ENCODE measurements around the gene HDGFL2.

The HDGFL2 gene

DNA sequence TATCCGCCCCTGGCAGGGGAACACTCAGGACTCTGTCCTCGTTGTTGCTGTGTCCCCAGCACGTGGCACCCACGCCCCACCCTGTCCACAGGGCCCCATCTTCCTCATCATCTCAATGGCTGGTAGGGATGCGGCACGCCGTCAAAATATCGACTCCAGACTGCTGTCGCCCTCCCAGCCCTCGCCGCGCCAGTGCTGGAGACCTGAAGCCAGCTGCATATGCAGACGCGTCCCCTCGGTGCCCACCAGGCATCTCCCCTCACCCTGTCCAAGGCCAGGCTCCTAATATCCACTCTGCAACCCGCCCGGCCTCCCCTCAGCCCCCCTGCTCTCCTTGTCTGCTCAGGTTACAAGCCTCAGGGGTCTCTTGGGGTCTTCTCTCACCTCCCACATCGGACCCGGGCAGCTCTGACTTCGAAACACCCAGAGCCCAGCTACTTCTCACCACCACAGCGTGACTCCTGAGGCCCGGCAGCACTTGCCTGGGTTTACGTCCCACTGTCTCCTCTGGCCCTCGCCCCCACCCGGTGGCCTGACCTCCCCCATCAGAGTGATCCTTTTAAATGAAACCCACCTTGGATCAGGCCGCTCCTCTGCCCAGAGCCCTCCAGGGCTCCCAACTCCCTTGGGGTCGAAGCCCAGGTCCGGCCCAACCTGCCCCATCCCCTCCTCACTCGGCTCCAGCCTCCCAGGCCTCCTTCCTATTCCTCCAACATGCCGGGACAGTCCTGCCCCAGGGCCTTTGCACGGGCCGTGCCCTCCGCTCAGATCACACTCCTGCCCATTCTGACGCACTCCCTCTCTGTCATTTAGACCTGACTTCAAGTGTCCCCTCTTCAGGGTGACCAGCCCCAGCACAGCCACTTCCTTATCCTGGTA is 33.7 kb downstream of the HDGFL2 start:
- no peak for DNase-seq
- intact Hi-C loops (cut with DNase I): no loop called here

DNA sequence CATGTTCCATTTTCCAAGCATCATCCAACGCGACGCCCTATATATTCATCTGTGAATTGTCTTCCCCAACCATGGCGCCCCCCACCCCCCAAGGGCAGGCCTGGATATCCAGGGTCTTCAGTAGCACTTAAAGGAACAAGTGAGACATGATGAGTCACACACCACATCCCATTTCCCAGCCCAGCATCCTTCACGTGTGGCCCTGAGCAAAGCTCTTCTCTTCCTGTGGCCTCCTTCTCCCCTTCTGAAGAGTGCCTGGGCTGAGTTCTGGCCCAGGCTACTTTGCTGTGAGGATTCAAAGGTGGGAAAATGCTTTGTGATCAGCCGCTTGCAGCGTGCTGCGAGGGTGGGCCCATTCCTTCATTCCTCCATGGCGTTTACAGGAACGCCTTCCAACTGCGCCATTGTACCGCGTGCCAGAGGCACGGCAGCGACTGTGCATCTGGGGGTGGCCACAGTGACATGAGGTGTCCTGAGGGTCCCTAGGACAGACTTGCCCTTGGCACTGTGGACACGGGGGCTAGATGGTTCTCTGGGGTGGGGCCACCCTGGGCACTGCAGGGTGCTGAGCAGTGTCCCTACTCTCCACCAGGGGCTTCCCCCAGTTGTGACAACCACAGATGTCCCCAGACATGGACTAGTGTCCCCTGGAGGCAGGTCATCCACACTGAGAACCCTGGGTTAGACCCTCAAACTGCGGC is 34.5 kb downstream of the HDGFL2 start:
- intact Hi-C loops (cut with DNase I): no loop called here

DNA sequence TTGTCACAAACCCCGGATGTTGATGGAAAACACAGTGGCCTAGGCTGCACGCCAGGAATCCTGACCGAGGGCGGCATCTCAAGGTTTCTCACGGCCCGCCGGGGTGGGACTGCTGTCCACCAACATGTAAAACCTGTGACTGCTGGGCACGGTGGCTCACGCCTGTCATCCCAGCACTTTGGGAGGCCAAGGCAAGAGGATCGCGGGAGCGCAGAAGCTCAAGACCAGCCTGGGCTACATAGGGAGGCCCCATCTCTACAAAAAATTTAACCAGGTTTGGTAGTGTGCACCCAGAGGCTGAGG is 35.0 kb downstream of the HDGFL2 start:
- DNase-seq: no peak
- intact Hi-C loops (cut with DNase I): no loop called here

More for the DNA sequence above, 34.5 kb downstream of the HDGFL2 start:
- no peak for DNase-seq

DNA sequence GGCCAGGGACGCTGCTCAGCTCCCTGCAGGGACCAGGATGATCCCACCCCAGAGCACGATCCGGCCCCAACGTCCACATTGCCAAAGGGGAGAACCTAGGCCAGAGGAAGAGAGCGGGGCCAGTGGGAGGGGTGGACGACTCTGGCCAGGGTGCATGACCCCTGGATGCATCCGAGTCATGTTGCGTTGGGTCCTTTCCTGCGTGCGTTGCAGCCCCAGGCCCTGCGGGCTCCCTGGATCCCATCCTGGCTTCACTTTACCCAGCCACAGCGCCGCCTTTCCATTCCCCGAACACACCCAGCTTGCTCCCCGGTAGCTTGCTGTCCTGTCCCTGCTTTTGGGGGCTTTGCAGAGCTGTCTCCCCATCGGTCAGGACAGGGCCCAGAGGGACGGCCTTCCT is 35.7 kb downstream of the HDGFL2 start:
- intact Hi-C loops (cut with DNase I): no loop called here
- DNase-seq: no peak

DNA sequence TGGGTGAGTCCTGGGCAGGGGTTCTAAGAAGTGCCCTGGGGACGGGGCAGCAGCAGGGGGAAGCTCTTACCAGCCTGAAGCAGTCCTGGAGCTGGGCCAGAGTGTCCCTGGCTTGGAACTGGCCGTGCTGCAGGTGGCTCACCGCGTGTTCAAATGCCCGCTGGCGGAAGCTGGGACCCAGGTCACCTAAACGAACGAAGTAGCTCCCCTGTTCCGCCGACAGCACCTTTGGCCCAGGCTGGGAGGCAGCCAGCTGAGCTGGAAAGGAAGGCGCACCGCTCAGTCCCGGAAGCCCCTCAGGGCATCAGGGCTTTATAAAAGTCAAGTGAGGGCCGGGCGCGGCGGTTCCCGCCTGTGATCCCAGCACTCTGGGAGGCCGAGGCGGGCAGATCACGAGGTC is 36.6 kb downstream of the HDGFL2 start:
- DNase-seq: no peak
- intact Hi-C loops (cut with DNase I): no loop called here

DNA sequence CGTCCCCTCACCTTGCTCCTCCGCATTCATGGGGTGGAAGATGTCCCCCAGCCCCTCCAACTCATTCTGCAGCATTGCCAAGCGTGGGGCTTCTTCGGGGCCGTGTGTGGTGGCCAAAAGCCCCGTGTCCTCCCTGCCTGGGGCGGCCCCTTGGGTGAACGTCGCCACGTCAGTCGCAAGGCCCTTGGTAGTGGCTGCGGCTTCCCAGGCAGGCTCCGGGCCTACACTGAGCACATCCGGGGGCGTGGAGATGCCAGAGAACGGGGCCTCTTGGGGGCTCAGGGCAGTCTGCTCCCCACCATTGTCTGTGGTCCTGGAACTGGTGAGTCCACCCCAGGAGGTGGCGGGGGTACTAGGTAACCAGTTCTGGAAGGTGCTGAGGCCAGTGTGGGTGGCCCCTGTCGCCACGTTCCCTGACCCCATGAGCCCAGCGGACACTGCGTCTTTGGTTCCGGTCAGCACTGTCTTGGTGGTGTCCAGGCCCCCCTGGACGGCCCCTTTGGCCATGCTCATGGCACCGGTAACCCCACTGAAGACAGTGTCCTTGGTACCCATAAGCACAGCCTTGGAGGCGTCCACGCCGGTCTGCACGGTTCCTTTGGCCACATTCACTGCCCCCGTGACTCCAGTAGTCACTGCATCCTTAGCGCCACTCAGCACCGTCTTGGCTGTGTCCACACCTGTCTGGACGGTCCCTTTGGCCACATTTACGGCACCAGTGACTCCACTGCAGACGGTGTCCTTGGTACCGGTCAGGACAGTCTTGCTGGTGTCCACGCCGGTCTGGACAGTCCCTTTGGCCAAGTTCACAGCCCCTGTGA is 38.5 kb downstream of the HDGFL2 start:
- DNase-seq: no peak
- intact Hi-C loops (cut with DNase I): no loop called here

DNA sequence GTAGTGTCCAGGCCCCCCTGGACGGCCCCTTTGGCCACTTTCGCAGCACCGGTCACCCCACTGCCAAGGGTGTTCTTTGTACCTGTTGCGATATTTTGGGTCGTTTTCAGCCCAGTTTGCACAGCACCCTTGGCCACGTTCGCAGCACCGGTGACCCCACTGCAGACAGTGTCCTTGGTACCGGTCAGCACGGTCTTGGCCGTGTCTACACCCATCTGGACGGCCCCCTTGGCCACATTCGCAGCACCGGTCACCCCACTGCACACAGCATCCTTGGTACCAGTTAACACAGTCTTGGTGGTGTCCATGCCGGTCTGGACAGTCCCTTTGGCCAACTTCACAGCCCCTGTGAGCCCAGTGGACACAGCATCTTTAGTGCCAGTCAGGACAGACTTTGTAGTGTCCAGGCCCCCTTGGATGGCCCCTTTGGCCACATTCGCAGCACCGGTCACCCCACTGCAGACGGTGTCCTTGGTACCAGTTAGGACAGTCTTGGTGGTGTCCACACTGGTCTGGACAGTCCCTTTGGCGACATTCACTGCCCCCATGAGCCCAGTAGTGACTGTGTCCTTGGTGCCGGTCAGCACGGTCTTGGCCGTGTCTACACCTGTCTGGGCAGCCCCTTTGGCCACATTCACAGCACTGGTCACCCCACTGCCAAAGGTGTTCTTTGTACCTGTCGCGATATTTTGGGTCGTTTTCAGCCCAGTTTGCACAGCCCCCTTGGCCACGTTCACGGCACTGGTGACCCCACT is 39.4 kb downstream of the HDGFL2 start:
- intact Hi-C loops (cut with DNase I): no loop called here
- DNase-seq: no peak

DNA sequence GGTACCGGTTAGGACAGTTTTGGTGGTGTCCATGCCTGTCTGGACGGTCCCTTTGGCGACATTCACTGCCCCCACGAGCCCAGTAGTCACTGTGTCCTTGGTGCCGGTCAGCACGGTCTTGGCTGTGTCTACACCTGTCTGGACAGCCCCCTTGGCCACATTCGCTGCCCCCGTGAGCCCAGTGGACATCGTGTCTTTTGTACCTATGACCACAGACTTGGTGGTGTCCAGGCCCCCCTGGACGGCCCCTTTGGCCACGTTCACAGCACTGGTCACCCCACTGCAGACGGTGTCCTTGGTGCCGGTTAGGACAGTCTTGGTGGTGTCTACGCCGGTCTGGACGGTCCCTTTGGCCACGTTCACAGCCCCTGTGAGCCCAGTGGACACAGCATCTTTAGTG is 40.0 kb downstream of the HDGFL2 start:
- DNase-seq: no peak
- intact Hi-C loops (cut with DNase I): no loop called here

DNA sequence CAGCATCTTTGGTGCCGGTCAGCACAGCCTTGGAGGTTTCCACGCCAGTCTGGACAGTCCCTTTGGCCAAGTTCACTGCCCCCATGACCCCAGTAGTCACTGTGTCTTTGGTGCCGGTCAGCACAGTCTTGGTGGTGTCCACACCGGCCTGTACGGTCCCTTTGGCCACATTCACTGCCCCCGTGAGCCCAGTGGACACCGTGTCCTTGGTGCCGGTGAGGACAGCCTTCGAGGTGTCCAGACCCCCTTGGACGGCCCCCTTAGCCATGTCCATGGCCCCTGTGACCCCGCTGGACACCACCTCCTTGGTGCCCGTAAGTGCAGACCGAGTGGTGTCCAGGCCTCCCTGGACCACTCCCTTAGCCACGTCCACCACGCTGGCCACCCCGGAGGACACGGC is 41.2 kb downstream of the HDGFL2 start:
- intact Hi-C loops (cut with DNase I): no loop called here
- no peak for DNase-seq

DNA sequence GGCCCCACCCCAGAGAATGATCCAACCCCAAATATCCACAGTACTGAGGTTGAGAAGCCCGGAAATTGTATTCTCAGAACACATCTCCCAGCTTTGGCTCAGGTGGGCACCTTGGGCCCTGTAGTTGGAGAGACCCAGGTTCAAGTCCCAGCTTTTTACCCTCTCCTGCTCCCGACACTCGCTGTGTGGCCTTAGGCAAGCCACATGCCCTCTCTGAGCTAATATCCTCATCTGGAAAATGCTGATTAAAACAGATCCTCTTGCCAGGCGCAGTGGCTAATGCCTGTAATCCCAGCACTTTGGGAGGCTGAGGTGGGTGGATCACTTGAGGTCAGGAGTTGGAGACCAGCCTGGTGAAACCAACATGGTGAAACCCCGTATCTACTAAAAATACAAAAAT is 43.6 kb downstream of the HDGFL2 start:
- intact Hi-C loops (cut with DNase I): no loop called here
- DNase-seq: no peak

DNA sequence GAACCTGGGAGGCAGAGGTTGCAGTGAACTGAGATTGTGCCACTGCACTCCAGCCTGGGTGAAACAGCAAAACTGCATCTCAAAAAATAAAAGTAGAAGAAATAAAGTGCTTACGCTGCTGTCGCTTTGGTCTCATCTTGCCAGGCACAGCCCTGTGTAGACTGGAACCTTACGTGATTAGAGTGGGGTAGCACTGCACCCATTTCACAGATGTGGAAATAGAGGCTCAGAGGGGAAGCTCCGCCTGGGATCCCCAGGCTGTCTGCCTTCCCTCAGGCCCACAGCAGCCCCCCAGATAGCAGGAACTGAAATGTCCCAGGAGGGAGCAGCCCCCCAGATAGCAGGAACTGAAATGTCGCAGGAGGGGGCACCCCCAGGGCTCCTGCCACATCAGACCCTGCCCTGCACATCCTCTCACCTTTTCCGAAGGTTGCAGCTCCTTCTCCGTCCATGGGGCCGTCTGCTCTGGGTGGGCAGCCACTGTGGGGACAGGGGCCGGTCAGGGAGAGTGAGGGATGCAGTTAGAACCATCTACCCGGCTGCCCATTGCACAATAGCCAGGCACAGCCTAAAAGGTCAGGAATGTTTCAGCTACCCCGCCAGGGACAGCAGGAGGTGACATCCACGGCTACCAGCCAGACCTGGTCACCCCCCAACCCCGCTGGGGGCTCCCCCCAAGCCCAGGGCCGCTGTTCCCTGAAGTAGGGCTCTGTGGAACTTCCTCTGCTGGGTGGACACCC is 44.3 kb downstream of the HDGFL2 start:
- intact Hi-C loops (cut with DNase I): no loop called here
- DNase-seq: no peak

DNA sequence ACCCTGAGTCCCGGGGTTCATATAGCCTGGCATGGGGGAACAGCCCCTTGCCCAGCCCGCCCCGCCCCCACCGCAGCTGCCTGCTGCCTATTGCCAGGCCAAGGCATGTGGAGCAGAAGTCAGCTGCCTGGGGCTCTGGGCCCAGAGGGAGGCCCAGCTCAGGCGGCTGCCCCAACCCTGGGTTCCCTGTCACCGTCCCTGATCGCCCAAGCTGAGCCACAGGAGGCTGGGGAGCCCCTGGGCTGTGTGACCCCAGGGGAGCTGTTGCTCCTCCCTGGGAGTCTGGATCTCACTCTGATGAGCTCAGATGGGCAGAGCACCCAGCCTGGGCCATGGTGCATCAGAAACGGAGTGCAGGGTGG is 44.8 kb downstream of the HDGFL2 start:
- DNase-seq: peak in 2 of 42 donors; percentile 10 to 32
- intact Hi-C loops (cut with DNase I): no loop called here

DNA sequence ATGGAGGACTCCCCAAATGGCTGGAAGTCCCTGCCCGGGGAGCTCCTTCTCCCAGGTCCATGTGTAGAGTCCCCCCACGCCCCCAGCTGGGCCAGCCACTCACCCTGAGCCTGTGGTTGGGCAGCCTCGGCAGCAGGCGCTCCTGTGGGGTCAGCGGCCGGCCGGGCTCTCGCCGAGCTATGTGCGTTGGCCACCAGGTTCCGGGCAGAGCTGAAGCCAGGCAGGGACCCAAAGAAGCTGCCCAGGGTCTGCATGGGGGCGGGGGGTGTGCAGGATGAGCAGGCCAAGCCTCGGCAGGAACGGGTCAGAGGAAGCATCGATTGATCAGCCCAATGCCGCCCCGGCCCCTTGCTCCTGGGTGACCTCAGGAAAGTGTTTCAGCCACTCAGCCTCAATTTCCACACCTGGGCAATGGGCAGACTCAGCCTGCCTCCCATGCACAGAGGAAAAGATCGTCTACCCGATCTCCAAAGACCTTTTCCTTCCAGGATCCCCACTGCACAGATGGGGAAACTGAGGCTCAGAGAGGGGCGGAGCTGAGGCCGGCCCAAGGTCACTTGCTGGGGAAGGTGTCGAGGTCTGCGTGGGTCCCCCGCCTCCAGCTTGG is 45.5 kb downstream of the HDGFL2 start:
- intact Hi-C loops (cut with DNase I): no loop called here
- no peak for DNase-seq

DNA sequence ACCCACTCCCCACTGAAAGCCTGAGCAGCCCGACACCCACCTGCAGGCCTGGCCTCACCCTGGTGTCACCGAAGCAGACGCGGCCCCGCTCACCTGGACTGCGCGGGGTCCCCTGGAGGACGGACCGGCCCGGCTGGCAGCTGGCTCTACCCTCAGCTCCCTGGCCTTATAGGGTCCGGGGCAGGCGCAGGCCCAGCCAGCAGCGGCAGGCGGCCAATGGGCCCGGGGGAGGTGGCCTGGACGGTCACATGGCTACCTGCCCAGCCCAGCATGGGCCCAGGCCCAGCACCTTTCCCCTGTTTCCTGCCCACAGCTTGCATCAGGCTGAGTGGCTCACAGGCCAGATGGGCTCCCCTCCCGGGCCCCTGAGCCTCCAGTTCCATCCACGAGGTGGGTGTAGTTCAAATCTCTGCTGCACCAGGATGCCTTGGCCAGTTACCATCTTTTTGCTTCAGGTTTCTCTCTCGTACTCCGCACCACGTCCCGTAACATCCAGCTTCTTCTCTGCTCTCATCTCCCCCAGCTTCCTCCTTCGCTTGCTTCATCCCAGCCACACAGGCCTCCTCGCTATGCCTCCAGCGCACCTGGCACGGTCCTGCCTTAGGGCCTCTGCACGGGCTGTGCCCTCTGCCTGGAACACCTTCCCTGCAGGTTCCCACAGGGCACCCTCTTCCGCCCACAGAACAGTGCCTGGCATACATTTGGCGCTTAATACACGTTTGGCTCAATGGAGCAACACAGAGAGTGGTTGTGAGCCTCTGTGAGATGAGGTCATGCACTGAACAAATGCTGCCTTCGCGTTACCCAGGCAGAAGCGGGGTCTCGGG is 46.5 kb downstream of the HDGFL2 start, which contains the start of gene PLIN4:
PLIN4 (minus strand) TSS at position 142 of the 827 bp plus-strand sequence. CDS start 214 bp downstream, outside the sequence.
- peak in 38 of 42 donors; percentile 12 to 82 (median 54) for DNase-seq
- intact Hi-C loops (cut with DNase I): no loop called here

DNA sequence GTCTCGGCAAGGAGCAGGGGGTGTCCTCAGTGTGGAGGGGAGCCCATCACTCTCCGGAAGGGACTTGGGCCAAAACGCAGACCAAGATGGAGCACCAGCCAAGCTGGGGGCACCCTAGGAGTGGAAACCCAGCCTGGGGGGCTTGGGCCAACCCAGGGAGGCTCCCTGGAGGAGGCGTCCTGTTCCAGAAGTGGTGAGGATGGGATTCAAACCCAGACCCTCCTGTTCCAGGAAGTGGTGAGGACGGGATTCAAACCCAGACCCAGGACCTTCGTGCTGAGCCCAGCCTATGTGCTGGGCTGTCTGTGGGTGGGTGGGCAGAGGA is 47.0 kb downstream of the HDGFL2 start:
- intact Hi-C loops (cut with DNase I): no loop called here
- DNase-seq: no peak

DNA sequence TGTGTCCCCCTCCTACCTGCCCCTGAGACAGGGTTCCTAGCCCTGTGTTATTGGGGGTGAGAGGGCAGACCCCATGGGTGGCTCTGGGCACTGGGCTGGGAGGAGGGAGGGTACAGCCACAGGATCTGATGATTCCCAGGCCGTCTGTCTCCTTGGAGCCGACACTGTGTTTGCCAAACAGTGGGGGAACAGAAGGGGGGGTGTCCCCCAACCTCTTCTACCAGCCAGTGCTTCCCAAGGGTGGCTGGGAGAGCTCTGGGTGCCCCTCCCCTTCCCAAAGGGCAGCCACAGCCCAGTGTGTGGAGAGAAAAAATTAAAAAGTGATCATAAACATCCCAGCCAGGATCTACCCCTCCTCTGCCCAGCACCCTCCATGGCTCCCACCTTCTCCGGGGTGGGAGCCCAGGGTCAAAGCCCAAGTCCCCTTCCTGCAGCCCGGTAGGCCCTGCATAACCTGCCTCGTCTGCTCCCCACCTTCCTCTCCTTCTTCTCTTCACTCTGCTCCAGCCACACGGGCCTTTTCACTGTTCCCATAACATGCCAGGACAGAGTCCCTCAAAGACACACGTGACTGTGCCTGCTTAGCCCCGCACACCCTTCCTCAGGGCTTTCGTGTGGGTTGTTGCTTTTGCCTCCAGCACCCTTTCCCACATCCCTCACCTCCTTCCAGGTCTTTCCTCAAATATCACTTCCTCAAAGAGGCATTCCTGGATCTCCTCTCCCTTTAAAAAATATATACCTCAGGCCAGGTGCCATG is 47.6 kb downstream of the HDGFL2 start:
- peak in 8 of 42 donors; percentile 13 to 53 (median 32) for DNase-seq
- intact Hi-C loops (cut with DNase I): no loop called here

All from head of caudate nucleus (tissue), 42 donors.